HEK293T (cell line): ENCODE results near the gene ANK3.

Experiments used
- CTCF ChIA-PET: fragments of 350-600 bp; formaldehyde crosslinking; extraction: SDS; loops from one replicate; lab custom pipeline; 2021; ENCODE audit warnings: antibody characterized with exemption, inconsistent platforms; lab: Yijun Ruan, JAX
- POLR2A ChIA-PET: fragments of 350-600 bp; formaldehyde crosslinking; extraction: SDS; loops from one replicate; lab custom pipeline; 2020; ENCODE audit warnings: antibody characterized with exemption, inconsistent platforms; lab: Yijun Ruan, JAX
- DNase-seq: peaks from one replicate; pipeline ENCODE4 v3.0.0; 2012; ENCODE audit warnings: mixed read lengths; ENCODE audit errors: extremely low spot score
- ARNT ChIP-seq: fragments of 450-650 bp; IDR thresholded peaks from 2 replicates; pipeline ENCODE4 v1.6.1; 2017; ENCODE audit warnings: mild to moderate bottlenecking
- BHLHE40 ChIP-seq: fragments of 450-650 bp; IDR thresholded peaks from 2 replicates; pipeline ENCODE4 v1.6.1; 2016; ENCODE audit warnings: mild to moderate bottlenecking, moderate library complexity, borderline replicate concordance
- CTBP1 ChIP-seq: fragments of 450-650 bp; IDR thresholded peaks from 2 replicates; pipeline ENCODE4 v1.6.1; 2016; ENCODE audit warnings: borderline replicate concordance
- ELF4 ChIP-seq: fragments of 450-650 bp; IDR thresholded peaks from 2 replicates; pipeline ENCODE4 v1.6.1; 2017; ENCODE audit warnings: antibody characterized with exemption
- FOXA1 ChIP-seq: fragments of 450-650 bp; IDR thresholded peaks from 2 replicates; pipeline ENCODE4 v1.6.1; 2016; ENCODE audit warnings: mild to moderate bottlenecking
- FOXK2 ChIP-seq: fragments of 450-650 bp; IDR thresholded peaks from 2 replicates; pipeline ENCODE4 v1.6.1; 2016; ENCODE audit warnings: mild to moderate bottlenecking
- FOXM1 ChIP-seq: fragments of 450-650 bp; IDR thresholded peaks from 2 replicates; pipeline ENCODE4 v1.6.1; 2017; ENCODE audit warnings: mild to moderate bottlenecking, borderline replicate concordance
- HDGF ChIP-seq: fragments of 450-650 bp; IDR thresholded peaks from 2 replicates; pipeline ENCODE4 v1.6.1; 2017; ENCODE audit warnings: antibody characterized with exemption, borderline replicate concordance
- L3MBTL2 ChIP-seq: fragments of 450-650 bp; conservative IDR thresholded peaks from 2 replicates; pipeline ENCODE4 v1.6.1; 2016; ENCODE audit warnings: mild to moderate bottlenecking
- LEF1 ChIP-seq: fragments of 450-650 bp; IDR thresholded peaks from 2 replicates; pipeline ENCODE4 v1.6.1; 2017; ENCODE audit warnings: mild to moderate bottlenecking, borderline replicate concordance
- NFRKB ChIP-seq: fragments of 450-650 bp; IDR thresholded peaks from 2 replicates; pipeline ENCODE4 v1.6.1; 2016; ENCODE audit warnings: mild to moderate bottlenecking, moderate library complexity
- SP1 ChIP-seq: fragments of 450-650 bp; IDR thresholded peaks from 2 replicates; pipeline ENCODE4 v1.6.1; 2017
- SUZ12 ChIP-seq: fragments of 450-650 bp; IDR thresholded peaks from 2 replicates; pipeline ENCODE4 v1.6.1; 2016; ENCODE audit warnings: mild to moderate bottlenecking
- TARDBP ChIP-seq: fragments of 450-650 bp; IDR thresholded peaks from 2 replicates; pipeline ENCODE4 v1.6.1; 2016
- ZNF384 ChIP-seq: fragments of 450-650 bp; IDR thresholded peaks from 2 replicates; pipeline ENCODE4 v1.6.1; 2016
- TF ChIP-seq, protein P1 (sequence below): fragments of 450-650 bp; IDR thresholded peaks from 2 replicates; pipeline ENCODE4 v1.6.1; 2016

ANK3 gene

DNA sequence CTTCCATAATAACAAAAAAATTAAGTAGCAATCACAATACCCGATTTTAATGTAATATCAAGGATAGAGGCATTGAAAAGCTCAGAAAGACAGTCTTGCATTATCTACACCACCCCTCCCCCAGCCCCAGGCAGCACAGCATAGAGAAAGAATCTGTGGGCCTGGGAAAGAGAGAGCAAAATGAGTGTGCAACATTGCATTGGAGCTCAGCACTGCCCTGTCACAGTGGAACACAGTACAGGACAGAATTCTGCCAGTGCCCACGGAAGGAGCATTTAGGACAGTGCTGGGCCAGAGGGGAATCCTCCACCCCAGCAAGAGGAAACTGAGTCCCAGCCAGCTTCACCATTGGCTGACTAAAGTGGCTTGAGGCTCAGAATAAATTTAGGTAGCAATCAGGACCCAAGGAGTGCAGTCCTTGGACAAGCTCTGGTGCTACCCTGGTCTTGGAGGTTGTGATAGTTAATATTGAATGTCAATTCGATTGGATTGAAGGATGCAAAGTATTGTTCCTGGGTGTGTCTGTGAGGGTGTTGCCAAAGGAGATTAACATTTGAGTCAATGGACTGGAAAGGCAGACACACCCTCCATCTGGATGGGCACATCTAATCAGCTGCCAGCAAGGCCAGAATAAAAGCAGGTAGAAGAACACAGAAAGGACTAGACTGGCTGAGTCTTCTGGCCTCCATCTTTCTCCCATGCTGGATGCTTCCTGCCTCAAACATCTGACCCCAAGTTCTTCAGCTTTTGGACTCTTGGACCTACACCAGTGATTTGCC, 234.4 kb downstream of the ANK3 start:
- POLR2A ChIA-PET: no interaction called here

DNA sequence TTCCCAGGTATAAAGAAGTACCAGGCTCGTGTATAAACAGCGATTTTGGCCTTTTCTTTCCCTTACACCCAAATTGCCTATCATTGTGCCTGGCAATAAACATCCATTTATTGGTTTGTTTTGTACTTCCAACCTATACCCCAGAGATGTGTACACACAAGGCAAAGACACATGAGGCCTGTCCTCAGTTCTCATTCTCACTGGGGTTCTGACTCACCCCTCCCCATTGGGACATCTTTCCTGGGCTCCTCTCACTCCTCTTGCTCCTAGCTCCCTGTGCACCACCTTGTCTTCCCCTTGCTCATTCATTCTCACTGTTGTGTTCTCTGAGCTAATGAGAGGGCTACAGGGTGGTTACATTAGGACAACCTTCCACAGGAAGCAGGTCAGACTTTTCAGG, 240.7 kb downstream of the ANK3 start:
- POLR2A ChIA-PET: interaction anchor here (0.7 kb wide), 1 partner anchor 8 kb away, joined by 3 read pairs; no protein-coding TSS in a partner anchor
- CTCF ChIA-PET: no interaction called here
- DNase-seq: no peak
- no peak for TF ChIP-seq FOXM1
- no peak for TF ChIP-seq ZNF384
- TF ChIP-seq NFRKB: no peak
- TF ChIP-seq SUZ12: no peak
- TF ChIP-seq TARDBP: no peak
- TF ChIP-seq L3MBTL2: no peak
- TF ChIP-seq SP1: no peak
- no peak for TF ChIP-seq HDGF
- no peak for TF ChIP-seq LEF1
- TF ChIP-seq, protein P1, sequence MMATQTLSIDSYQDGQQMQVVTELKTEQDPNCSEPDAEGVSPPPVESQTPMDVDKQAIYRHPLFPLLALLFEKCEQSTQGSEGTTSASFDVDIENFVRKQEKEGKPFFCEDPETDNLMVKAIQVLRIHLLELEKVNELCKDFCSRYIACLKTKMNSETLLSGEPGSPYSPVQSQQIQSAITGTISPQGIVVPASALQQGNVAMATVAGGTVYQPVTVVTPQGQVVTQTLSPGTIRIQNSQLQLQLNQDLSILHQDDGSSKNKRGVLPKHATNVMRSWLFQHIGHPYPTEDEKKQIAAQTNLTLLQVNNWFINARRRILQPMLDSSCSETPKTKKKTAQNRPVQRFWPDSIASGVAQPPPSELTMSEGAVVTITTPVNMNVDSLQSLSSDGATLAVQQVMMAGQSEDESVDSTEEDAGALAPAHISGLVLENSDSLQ: no peak
- TF ChIP-seq FOXA1: no peak
- TF ChIP-seq BHLHE40: no peak
- TF ChIP-seq FOXK2: no peak
- TF ChIP-seq ARNT: no peak
- TF ChIP-seq ELF4: no peak

More for the DNA sequence above, 234.4 kb downstream of the ANK3 start:
- TF ChIP-seq ELF4 (no peak), BHLHE40 (no peak), FOXM1 (no peak), L3MBTL2 (no peak), NFRKB (no peak), SUZ12 (no peak), ZNF384 (no peak)
- CTCF ChIA-PET: no interaction called here
- DNase-seq: no peak

DNA sequence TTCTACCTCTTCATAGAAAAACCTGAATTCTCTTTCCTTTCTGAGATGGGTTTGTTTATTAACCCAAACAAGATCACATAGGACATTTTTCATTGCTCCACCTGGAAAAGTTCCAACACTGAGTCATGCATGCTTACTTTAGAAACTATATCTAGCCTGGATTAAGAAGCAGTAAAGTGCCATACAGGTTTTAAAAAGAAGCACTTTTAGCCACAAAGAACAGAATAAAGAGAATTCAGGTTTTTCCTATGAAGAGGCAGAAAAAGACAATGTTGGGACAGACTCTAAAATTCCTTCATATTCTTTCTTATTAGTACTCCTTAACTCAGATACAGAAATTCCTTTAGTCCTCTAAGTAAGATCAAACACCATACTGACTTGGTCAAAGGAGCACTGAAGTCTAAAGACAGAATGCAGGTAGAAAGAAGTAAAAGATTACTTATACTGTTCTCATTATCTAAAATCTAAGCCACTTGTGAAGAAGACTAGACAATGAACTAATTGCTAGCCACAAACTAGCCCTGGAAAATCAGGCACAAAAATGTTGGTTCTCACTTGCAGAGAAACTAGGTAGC, 241.3 kb downstream of the ANK3 start:
- DNase-seq: no peak
- CTCF ChIA-PET: interaction anchor here (0.6 kb wide), 1 partner anchor 642 kb away, joined by 3 read pairs; no protein-coding TSS in a partner anchor
- POLR2A ChIA-PET: no interaction called here
- no peak for TF ChIP-seq ELF4
- no peak for TF ChIP-seq NFRKB
- TF ChIP-seq HDGF: no peak
- TF ChIP-seq FOXK2: no peak
- TF ChIP-seq ARNT: no peak
- no peak for TF ChIP-seq ZNF384
- no peak for TF ChIP-seq BHLHE40
- TF ChIP-seq SUZ12: no peak
- no peak for TF ChIP-seq FOXA1
- TF ChIP-seq CTBP1: no peak
- no peak for TF ChIP-seq L3MBTL2
- no peak for TF ChIP-seq LEF1
- no peak for TF ChIP-seq TARDBP
- TF ChIP-seq FOXM1: no peak
- TF ChIP-seq SP1: no peak
- TF ChIP-seq, protein P1: no peak

DNA sequence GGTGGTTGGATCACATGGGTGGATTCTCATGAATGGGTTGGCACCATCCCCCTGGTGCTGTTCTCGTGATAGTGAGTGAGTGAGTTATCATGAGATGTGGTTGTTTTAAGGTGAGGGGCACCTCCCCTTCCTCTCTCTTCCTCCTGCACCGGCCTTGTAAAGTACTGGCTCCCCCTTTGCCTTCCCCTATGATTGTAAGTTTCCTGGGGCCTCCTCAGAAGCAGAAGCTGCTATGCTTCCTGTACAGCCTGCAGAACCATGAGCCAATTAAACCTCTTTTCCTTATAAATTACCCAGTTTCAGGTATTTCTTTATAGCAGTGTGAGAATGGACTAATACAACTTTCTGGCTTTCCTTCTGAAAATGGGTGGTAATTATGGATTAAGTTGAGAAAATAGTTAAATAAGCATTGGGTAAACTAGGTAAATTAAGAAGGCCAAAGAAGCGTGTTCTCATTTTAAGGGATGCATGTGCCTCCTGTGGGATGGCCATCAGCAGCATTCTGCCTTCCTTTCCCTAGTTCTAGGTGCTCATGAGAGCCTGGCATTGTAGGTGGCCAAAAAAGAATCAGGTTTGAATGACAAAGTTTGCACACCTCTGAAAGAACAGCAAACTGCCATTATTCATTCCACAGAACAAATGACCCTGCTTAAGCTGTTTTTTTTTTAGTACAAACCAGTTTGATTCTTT, 242.0 kb downstream of the ANK3 start:
- ChIA-PET CTCF (interaction anchor here (0.6 kb wide), 1 partner anchor 642 kb away, joined by 3 read pairs; no protein-coding TSS in a partner anchor), POLR2A (no interaction called here)
- DNase-seq: no peak
- no peak for TF ChIP-seq CTBP1
- TF ChIP-seq, protein P1: no peak
- no peak for TF ChIP-seq SUZ12
- TF ChIP-seq ELF4: no peak
- no peak for TF ChIP-seq FOXA1

DNA sequence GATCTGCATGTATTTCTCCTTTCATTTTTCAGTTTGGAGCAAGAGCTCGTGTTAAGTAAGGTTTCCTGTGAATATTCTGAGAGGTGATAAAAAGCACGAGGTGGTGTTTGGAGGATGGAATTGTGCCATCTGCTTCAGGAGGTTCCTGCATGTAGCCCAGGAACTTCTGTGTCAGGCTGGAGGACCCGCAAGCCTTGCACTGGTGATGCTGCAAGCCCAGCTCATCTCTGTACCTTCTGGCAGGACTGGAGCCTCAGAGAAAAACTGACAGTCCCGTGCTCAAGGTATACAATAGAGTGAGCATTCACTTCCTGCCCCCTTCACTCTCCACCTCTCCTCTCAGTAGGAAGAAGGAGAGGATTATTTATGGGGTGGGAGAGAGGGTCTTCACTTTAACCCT, 242.7 kb downstream of the ANK3 start:
- TF ChIP-seq FOXK2 (no peak), ZNF384 (no peak), SUZ12 (no peak), LEF1 (no peak), BHLHE40 (no peak), FOXA1 (no peak), CTBP1 (no peak), L3MBTL2 (no peak), SP1 (no peak), ELF4 (no peak), TARDBP (no peak)
- CTCF ChIA-PET: no interaction called here
- no peak for DNase-seq
- POLR2A ChIA-PET: no interaction called here
